HepG2 (cell line): ENCODE measurements around the gene AXIN1. TPM values are rescaled to one million over a fixed set of nuclear protein-coding genes. Genes with fewer than 3 reads are reported as not detected.

Experiments
- ATAD3A ChIP-seq: sonication (generic); formaldehyde crosslinking; IDR thresholded peaks from 2 replicates; pipeline ENCODE4 v1.4.0; 2020; ENCODE audit warnings: missing genetic modification reagents
- CCAR2 ChIP-seq: fragments of 200-400 bp; formaldehyde crosslinking; optimal IDR thresholded peaks from 2 replicates; pipeline ENCODE3; 2018; ENCODE audit warnings: low read depth, mild to moderate bottlenecking, low read length, moderate library complexity
- FLYWCH1 ChIP-seq: sonication (generic); formaldehyde crosslinking; IDR thresholded peaks from 2 replicates; pipeline ENCODE4 v1.8.1; 2023; ENCODE audit warnings: mild to moderate bottlenecking, missing genetic modification reagents
- FOSL2 ChIP-seq: sonication (generic); formaldehyde crosslinking; IDR thresholded peaks from 2 replicates; pipeline ENCODE4 v1.4.0; 2020; ENCODE audit warnings: missing genetic modification reagents
- HDAC6 ChIP-seq: fragments of 200-600 bp; sonication (generic); IDR thresholded peaks from 2 replicates; pipeline ENCODE4 v1.7.0; 2017; ENCODE audit warnings: mild to moderate bottlenecking, antibody characterized with exemption, low read length, low read depth
- IRF9 ChIP-seq: sonication (generic); formaldehyde crosslinking; IDR thresholded peaks from 2 replicates; pipeline ENCODE4 v1.8.0; 2022; ENCODE audit warnings: missing genetic modification reagents, mild to moderate bottlenecking, borderline replicate concordance
- MNT ChIP-seq: fragments of 450-650 bp; IDR thresholded peaks from 2 replicates; pipeline ENCODE4 v1.6.1; 2016
- MYC ChIP-seq: sonication (generic); formaldehyde crosslinking; IDR thresholded peaks from 2 replicates; pipeline ENCODE4 v1.9.0; 2021; ENCODE audit warnings: missing genetic modification reagents, borderline replicate concordance
- PATZ1 ChIP-seq: sonication (generic); formaldehyde crosslinking; IDR thresholded peaks from 2 replicates; pipeline ENCODE4 v1.4.0; 2020; ENCODE audit warnings: missing genetic modification reagents
- RBAK ChIP-seq: sonication (generic); formaldehyde crosslinking; IDR thresholded peaks from 2 replicates; pipeline ENCODE4 v1.5.1; 2020; ENCODE audit warnings: mild to moderate bottlenecking, missing genetic modification reagents
- SRY ChIP-seq: sonication (generic); formaldehyde crosslinking; IDR thresholded peaks from 2 replicates; pipeline ENCODE4 v1.8.0; 2022; ENCODE audit warnings: mild to moderate bottlenecking, missing genetic modification reagents
- SUZ12 ChIP-seq: fragments of 150-350 bp; IDR thresholded peaks from 2 replicates; pipeline ENCODE4 v1.6.1; 2014; ENCODE audit warnings: low read depth, low read length
- SYNCRIP ChIP-seq: fragments of 200-400 bp; formaldehyde crosslinking; IDR thresholded peaks from 2 replicates; pipeline ENCODE4 v1.6.1; 2018; ENCODE audit warnings: mild to moderate bottlenecking, low read depth, low read length; ENCODE audit not compliant: insufficient read depth
- TBL1XR1 ChIP-seq: fragments of 150-350 bp; IDR thresholded peaks from 2 replicates; pipeline ENCODE4 v1.6.1; 2014; ENCODE audit warnings: borderline replicate concordance, low read length; ENCODE audit not compliant: partially characterized antibody
- ZBTB33 ChIP-seq: sonication (generic); formaldehyde crosslinking; IDR thresholded peaks from 2 replicates; pipeline ENCODE4 v1.4.0; 2020; ENCODE audit warnings: missing genetic modification reagents
- ZKSCAN8 ChIP-seq: IDR thresholded peaks from 2 replicates; pipeline ENCODE4 v1.6.1; 2016; ENCODE audit warnings: borderline replicate concordance, missing genetic modification reagents, missing compliant biosample characterization
- ZMAT5 ChIP-seq: sonication (generic); formaldehyde crosslinking; IDR thresholded peaks from 2 replicates; pipeline ENCODE4 v1.5.0; 2020; ENCODE audit warnings: mild to moderate bottlenecking, low read depth, missing genetic modification reagents, borderline replicate concordance
- ZNF160 ChIP-seq: sonication (generic); formaldehyde crosslinking; IDR thresholded peaks from 2 replicates; pipeline ENCODE4 v1.8.0; 2022; ENCODE audit warnings: mild to moderate bottlenecking, inconsistent platforms, missing genetic modification reagents
- ZNF639 ChIP-seq: conservative IDR thresholded peaks from 2 replicates; pipeline ENCODE4 v1.6.1; 2018; ENCODE audit warnings: missing genetic modification reagents
- polyA plus RNA-seq, 8 experiments: library from polyadenylated mRNA; depleted of rRNA in 3 of 8; stranded (reverse) in 7 of 8; unstranded in 1 of 8; fragments of >200 nt; fragmentation: Illumina TruSeq in 4 of 8; extraction: Trizol in 4 of 8; gene quantifications; 2 replicates each; pipeline versions ENCODE4 v1.2.1 to v1.2.3, GENCODE V29; 2011 to 2016; ENCODE audit warnings: low read depth in 4 of 8, missing spikeins in 1 of 8, mixed read lengths in 1 of 8; ENCODE audit not compliant: insufficient read depth in 1 of 8
- total RNA-seq, 5 experiments: library from RNA; depleted of rRNA; stranded (reverse); fragments of >200 nt; fragmentation: Illumina TruSeq; extraction: Trizol; gene quantifications; 2 replicates each; pipeline ENCODE4 v1.2.3, GENCODE V29; 2016; ENCODE audit warnings: low read depth in 1 of 5

The AXIN1 gene
- total and polyA plus RNA-seq, 2 of the 13 experiments (the other 11 are each of a cell fraction or from before 2014, with no cell fraction given), result 24.0 to 26.0 TPM

- peak; percentile 91 for TF ChIP-seq PATZ1
- TF ChIP-seq ATAD3A (CRISPR knock-in tag), result no peak
- TF ChIP-seq SUZ12, result no peak
- TF ChIP-seq RBAK, result no peak
- TF ChIP-seq TBL1XR1, result no peak
- no peak for TF ChIP-seq HDAC6
- no peak for TF ChIP-seq FOSL2 (CRISPR knock-in tag)
- no peak for TF ChIP-seq ZNF160 (CRISPR knock-in tag)
- no peak for TF ChIP-seq CCAR2
- no peak for TF ChIP-seq IRF9 (CRISPR knock-in tag)
- no peak for TF ChIP-seq ZNF639 (CRISPR knock-in tag)
- TF ChIP-seq MNT, result no peak
- peak; percentile 28; the same call in 1 of the 2 replicates for TF ChIP-seq ZBTB33 (CRISPR knock-in tag)
- peak; percentile 69 for TF ChIP-seq MYC
- no peak for TF ChIP-seq FLYWCH1 (CRISPR knock-in tag)
- TF ChIP-seq SRY (CRISPR knock-in tag), result peak; percentile 55; the same call in 1 of the 2 replicates
- no peak for TF ChIP-seq ZMAT5 (CRISPR knock-in tag)
- no peak for TF ChIP-seq SYNCRIP
- no peak for TF ChIP-seq ZKSCAN8 (CRISPR knock-in tag)
Observed at GRCh38 chr16:359067-359763, 6.7 kb upstream of the AXIN1 start (continued).
